HS-5 (cell line): ENCODE results near the gene ZDHHC22.
"Not testable (repeated sequence)": the region's sequence is repeated elsewhere in the genome, so short reads cannot be mapped to it uniquely, and the experiment has no call there.

ENCODE experiments used
- DNase-seq: peaks from one replicate; pipeline ENCODE4 v3.0.0-alpha.2; 2012; ENCODE audit warnings: low read depth

The ZDHHC22 gene, protein sequence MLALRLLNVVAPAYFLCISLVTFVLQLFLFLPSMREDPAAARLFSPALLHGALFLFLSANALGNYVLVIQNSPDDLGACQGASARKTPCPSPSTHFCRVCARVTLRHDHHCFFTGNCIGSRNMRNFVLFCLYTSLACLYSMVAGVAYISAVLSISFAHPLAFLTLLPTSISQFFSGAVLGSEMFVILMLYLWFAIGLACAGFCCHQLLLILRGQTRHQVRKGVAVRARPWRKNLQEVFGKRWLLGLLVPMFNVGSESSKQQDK

DNA sequence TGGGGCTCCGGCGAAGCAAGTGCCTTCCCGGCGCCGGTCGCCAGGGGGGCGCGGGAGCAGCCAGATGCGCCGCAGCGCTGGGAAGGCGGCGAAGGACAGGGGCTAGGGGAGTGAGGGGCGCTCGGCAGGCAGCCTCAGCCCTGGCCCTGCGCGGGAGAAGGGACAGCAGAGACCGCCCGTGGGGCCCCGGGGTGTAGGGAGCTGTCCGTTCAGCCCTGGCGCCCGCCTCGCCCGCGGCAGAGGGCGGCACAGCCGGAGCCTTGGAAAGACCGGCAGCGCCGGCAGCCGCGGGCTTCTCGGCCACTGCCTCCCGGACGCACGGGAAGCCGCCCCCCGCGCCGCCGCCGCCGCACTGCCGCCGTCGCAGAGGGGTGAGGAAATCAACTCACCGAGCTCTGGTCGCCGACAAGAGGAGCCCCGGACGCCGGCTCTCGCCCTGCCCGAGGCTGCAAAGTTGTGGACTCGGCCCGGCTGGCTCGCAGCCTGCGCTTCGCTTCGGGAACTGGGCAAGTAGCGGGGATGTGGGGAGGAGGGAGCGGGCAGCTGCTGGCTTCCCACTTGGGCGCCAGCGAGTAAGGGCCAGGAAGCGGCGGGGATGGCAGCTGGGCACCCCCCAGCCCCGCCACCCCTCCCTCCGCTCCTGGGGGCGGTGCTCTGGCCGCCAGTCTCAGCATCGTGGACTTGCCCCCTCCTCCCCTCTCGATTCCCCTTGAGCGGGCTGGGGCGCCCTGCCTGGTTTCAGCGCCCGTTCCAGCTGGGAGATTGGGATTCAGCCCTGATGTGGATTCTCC lies at the start of gene ZDHHC22:
ZDHHC22 (minus strand) TSS at position 578 of the 791 bp plus-strand sequence. CDS start 2,053 bp downstream, outside the sequence.
- DNase-seq: no peak

DNA sequence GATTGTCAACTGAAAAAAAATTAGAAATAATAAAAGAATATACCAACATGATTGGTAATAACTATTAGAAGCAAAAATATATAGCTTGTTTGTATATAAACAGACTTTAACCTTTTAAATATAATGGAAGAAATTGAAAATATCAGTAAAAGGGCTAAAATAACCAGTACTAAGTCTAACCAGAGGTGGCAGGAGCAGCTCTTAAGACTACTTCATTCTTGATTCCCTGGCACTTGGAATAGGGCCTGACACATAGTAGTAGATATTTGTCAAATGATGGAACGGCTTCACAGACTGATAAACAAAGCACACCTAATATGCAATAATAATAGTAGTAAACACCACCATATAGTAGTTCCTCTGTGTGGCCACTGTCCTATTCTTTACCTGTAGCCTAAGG lies 49.4 kb upstream of the ZDHHC22 start:
- DNase-seq: no peak

DNA sequence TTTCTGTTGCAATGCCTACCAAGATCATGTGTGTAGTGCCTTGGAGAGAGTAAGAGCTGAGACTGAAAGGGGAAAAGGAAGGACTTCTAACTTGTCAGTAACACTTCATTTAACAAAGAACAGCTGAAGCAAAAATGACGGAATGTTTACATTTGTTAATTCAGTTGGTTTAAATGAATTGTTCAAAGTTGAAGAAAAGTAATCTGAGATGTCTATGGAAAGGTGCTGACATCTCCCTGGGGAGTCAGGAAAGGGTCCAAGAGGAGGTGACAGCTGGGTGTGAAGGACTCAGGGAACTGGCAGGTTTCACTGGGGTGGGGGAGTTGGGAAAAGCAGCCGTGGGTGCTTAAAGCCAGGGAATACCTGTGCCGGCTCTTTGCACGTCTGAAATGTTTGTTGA lies 47.9 kb upstream of the ZDHHC22 start:
- no peak for DNase-seq

DNA sequence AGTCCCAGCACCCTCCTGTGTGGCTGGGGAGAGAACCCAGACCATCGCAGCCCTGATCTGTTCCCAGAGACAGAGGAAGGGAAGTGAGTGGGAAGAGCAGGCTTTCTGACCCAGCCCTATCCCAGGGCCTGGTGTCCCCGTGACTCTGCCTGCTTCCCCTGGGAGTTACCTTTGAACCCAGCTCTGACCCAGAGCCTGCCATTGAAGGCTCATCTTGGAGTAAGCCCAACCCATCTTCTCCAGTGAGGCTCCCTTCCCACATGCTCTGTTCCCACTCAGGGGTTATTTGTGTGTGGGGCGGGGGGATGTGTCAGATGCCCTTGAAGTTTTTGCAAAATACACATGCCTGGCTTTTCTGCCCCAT lies 46.0 kb upstream of the ZDHHC22 start:
- no peak for DNase-seq

DNA sequence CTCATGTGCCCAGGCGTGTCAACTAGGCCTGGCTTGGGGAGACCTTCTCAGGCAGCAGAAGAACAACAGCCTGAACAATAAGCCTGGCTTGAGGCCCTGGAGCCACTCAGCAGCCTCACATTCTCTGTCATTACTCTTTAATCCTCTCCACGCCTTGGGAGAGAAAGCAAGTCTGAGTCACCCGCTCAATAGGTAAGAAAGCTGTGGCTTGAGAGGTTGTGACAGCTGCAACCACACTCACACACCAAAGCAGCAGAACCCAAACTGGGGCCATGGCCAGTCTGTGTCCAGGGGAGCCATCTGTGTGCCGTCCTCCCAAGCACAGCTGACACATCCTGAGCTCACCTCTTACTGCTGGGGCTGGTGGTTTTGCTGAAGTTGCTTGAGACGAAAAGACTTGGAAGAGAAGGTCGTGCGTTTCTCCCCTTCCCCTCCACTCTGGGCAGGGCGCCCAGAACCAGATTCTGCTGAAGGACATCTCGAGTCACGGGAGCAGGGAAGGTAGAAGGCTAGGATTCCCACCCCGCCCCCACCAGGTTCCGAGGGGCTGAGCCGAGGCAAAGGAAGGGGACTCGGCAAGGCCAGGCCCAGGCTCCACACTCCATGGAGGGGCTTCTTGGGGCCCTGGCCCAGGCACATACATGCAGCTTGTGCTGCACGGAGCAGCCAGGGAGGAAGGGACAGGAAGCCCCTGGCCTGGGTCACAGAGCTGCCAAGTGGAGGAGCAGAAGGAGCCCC lies 45.5 kb upstream of the ZDHHC22 start:
- no peak for DNase-seq

DNA sequence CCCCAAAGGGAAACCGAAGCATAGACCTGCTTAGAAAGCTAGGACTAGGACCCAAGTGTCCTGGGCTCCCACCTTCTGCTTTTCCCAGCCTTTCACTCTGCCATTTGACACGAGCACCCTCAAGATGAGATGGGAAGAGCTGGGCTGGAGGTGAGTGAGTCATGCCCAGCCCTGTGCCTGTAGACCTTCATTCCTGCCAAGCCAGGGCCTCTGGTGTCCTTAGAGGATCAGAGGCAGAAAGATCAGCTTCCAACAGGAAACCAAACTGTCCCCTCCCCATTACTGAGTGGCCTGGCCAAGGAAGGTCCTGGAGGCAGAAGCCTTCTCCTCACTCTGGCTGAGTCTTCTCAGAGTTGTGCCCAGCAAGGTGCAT lies 43.5 kb upstream of the ZDHHC22 start:
- no peak for DNase-seq

DNA sequence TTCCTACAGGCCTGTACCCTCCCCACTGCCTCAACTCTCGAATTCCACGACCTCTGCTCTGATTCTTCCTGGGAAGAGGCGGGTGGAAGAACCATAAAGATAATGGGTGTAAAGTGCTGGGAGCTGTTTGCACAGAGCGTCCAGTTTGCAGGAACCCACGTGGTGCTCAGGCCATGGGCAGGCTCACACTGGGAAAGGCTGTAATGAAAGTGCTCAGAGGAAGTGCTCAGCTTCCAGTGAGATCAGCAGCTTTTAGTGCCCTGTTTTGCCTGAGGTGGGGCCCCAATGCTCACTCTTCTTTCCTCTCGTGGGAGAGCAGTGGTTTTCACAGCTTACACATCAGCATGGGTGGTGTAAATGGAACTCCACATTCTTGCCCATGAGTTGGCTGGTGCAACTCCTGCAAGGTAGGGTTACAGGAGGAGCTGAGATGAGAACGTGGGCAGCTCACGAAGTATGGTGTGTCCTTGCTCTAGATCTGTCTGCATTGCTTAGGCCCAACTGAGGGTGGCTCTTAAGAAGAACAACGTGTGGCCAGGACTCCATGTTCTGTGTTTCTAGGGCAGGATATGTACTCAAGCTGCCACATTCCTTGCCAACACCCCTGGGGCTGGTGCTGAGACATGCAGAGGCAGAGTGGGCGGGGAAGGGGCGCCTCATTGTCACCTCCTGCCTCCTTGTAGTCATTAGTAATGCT lies 43.0 kb upstream of the ZDHHC22 start:
- no peak for DNase-seq

DNA sequence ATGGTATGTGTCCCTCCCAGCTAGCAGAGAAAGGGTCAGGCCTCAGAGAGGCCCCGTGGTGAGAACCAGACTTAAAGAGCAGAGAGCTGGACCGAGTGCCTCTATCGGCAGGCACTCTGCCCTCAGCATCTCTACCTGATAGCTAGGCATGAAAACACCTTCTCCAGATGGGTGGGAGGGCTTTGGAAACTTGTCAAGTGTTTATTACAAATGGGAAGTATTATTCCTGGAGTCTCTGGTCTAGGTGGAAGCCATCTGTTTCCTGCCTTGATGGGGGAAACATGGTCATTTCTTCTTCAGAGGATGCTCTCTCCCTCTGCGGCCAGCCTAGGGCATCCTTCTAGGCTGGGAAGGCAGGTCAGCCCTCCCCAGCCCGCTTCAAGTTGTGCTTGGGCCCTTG lies 42.3 kb upstream of the ZDHHC22 start:
- no peak for DNase-seq

DNA sequence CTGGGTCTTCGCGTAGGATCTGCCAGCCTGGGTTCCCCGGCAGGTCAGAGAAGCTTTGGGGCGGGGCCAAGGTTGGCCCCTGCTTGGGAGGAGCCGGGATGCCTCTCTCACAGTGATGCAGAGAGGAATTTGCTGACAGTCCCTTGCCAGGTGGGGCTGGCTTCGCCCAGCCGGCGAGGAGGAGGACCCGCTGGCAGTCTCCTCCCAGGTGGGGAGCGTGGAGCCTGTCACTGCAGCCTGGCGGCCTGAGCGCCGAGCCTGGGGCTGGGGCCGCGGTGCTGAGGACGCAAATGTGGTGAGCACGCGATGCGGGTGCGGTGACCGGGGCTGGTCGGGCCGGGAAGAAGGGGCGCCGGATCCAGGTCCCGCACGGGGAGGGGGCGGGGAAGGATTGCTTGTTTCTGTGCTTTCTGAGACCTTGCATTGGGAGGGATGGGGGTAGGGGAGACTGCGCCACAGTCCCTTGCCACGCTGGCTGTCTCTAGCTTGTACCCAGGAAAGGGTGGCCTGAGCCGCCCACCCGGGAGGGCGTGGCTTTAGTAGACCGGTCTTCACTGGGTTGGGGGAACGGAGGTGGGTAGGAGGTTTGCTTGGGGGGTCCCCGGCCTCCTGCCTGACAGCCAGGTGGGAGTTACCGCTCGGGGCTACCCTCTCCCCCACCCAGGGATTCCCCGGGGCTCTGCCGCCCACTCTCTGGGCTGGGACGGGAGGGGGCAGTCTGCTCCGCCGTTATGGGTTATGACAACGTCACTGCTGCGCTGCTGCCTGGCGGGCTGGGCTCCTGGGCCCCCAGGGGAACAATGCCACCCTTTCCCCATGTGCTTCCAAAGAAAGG lies 40.2 kb upstream of the ZDHHC22 start, which contains the start of gene TMEM63C:
TMEM63C (plus strand) TSS at position 196 of the 835 bp plus-strand sequence. CDS start 37,016 bp downstream, outside the sequence.
- no peak for DNase-seq

DNA sequence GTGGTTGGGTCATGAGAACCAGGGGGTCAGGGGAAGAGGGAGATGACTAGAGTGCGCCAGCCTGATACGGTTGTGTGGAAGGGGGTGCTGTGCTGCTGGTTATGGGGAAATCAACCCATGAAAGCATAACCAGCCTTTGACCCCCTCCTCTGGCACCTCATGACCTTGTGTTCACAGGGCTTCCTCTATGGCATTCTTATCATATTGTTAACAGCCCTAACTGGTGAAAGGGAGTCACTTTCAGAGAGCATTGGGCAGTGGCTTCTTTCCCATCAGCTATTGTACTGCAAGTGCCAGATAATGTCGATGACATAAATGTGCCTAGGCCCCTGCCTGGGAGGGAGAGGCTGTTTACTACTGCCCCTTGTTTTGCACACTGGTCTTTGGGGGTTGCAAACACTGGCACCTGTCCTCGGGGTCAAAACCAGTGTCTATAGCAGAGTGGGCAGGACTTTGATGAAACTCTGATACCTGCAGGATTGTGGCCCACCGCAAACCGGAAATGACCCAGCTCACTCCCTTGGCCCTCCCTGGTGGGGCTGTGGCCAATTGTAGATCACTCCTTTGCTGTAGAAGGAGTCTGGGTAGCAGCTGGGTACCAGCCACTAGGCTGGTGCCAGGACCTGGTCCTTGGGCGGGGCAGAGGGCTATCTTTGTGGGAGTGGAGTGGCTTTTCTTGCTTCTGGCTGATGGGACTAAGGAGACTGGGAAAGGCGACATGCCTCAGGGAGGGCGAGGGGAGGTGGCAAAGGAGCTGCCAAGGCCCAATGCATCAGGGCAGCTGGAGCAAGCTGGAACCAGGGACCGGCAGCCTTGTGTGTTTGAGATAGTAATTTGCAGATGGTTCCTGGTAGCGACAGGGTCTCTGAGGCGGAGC lies 39.4 kb upstream of the ZDHHC22 start:
- DNase-seq: no peak

DNA sequence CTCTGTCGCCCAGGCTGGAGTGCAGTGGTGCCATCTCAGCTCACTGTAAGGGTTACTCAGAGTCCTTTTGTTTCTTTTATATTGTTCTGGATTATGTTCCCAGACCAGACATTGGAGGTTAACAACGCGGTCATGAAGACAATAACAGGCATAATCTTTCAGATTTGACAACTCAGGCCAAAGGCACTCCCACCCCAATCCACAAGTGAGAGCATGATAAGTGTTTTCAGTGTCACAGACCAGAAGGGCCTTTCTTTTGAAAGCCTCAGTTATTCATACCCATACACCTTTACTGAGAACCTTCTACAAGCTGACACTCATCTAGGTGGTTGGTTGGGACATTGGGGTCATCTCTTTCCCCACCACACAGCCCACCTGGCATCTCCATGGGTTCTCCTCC lies 37.1 kb upstream of the ZDHHC22 start:
- DNase-seq: no peak

DNA sequence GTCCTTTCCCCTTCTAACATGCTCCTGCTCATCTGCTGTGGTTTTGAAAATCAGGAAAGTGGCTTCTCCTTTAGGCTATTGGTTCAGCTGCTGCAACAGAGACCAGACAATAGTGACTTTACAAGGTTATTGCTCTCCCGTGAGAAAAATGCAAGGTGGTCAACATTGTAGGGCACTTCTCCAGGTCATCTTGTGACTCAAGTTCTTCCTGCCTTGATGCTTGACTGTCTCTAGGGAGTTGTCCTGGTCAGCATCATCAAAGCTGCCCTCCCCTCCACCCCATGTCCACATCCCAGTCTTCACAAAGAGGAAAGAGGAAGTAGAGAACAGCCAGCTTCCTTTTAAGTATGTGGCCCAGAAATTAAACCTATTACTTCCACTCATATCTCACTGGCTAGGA lies 36.1 kb upstream of the ZDHHC22 start:
- no peak for DNase-seq

DNA sequence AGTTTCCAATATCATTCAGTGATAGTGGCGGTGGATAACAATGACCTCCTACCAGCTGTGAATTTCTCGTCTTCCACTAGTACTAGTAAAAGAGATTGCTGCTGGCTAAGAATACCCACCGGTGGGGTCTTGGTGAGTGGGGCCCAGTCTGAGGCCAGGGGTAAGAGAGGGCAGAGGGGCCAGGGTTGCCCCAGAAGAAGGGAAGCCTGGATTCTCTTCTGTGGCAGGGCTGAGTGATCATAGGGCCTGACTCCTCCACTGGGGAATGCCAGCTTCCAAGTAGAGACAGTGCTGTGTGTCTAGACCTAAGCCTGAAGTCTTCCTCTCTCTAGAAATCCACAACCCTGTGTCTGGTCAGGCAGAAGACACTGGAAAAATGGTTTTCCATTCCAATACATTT lies 34.3 kb upstream of the ZDHHC22 start:
- DNase-seq: no peak

DNA sequence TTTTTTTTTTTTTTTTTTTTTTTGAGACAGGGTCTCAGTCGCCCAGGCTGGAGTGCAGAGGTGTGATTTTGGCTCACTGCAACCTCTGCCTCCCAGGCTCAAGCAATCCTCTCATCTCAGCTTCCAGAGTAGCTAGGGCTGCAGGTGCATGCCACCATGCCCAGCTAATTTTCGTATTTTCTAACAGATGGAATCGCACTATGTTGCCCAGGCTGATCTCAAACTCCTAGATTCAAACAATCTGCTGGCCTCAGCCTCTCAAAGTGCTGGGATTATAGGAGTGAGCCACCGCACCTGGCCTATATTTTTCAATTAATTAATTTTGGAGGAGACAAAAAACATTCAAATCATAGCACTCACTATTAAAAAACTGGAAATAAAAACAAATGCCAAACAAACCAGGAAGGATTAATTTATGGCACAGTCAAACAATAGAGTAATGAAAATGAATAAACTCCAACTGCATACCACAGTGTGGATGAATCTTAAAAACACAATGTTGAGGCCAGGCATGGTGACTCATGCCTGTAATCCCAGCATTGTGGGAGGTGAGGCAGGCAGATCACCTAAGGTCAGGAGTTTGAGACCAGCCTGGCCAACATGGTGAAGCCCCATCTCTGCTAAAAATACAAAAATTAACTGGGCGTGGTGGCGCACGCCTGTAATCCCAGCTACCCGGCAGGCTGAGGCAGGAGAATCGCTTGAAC lies 32.5 kb upstream of the ZDHHC22 start:
- DNase-seq: not testable (repeated sequence)

DNA sequence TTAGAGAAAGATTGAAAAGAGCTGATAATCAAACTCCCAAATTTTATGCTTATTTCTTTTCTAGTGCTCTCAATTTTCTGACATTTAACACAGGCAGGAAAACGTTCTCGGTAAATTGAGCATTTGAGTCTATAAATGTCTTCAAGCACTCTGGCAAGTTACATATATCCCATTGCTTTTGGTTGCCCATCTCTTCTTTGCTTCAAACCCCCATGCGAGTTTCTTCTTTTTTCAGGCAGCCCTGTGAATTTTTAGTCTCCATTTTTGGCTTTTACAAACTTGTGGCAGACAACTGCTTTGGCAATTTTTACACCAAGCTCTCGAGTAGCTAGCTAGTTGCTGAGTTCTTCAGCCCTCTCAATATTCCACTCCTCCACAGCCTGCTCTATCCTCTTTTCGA lies 31.3 kb upstream of the ZDHHC22 start:
- no peak for DNase-seq

DNA sequence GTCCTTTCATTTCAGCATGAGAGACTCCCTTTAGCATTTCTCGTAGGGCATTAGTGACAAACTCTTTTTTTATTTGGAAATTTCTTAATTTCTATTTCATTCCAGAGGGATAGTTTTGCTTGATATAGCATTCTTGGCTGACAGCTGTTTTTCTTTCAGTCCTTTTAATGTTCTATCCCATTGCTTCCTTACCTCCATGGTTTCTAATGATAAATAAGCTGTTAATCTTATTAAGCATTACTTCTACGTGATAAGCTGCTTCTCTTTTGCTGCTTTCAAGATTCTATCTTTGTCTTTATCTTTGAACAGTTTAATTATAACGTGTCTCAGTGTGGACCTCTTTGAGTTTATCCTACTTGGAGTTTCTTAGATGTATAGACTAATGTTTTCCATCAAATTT lies 28.5 kb upstream of the ZDHHC22 start:
- no peak for DNase-seq

DNA sequence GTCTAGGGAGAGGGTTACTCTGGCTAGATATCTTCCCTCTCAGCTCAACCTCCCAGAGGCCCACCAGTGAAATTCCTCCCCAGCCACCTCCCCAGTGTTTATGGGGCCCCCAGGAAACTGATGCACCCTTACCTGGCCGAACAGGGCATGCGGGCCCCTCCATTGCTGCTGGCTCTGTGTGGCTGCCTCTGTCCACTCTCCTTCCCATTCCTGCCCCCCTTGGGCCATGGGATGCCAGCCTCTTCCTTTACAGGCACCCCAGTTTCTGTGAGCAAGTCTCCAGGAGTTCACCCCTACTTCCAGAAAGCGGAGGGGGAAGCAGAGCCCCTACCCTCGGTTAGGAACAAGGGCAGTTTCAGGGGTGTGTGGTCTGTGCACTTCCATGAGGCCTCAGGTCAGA lies 19.4 kb upstream of the ZDHHC22 start:
- DNase-seq: no peak

DNA sequence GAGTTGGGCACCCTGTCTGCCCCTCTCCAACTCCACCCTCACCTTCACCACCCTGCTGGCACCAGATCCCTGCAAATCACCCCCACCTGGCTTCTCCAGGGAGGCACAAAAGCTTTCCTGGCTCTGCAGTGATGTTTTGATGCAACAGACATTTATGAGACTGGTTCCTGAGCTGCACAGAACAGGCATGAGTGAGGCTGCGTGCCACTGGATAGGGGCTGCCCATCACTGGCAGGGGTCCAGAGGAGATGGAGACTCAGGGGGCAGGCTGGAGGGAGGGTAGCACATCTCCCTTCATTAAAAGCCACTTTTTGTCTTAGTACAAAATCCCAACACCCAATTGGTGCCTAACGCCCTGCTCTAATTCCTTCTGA lies 17.3 kb upstream of the ZDHHC22 start:
- DNase-seq: no peak

DNA sequence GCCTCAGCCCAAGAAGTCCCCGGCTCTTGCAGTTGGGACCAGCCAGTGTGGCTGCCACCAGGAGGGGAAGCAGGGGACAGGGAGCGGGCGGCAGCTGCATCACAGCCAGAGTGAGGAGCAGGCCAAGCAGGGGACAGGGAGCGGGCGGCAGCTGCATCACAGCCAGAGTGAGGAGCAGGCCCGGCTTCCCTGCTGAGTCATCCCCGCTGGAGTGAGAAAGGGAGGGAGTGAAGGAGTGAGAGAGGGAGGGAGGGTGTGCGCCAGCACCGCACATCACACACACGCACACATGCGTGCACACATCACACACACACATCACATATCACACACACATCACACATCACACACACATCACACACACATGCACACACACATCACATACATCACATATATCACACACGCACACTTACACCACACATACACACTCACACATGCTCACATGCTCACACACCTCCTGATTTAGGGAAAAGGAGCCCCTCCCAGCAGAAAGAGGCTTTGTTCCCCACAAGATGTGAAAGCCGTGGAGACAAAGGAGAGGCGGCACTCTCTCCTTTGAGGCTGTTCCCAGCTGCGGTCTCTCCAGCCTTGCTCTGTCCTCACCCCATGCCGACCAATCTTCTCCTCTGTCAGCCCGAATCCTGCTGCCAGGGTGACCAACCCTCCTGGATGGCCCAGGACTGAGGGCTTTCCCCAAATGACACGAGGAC lies 16.7 kb upstream of the ZDHHC22 start:
- DNase-seq: no peak
